MCF 10A (cell line): Measurements from ENCODE around the gene FAM136A. TPM values are rescaled to one million over a fixed set of nuclear protein-coding genes. Genes with fewer than 3 reads are reported as not detected.
A peak's percentile ranks its signal among the peaks of the same experiment; 100 is the strongest.

Experiments used
- Bru-seq: library from RNA; stranded (reverse); fragments of 400-500 nt; gene quantifications from one replicate; lab custom pipeline; 2021; lab: Mats Ljungman, UMichigan
- BruChase-seq, 2 experiments: library from RNA; stranded (reverse); fragments of 400-500 nt; gene quantifications; one replicate each; lab custom pipeline; 2021; lab: Mats Ljungman, UMichigan
- BruUV-seq: library from RNA; stranded (reverse); fragments of 400-500 nt; replicated peaks from 2 replicates; lab custom pipeline; 2021; lab: Mats Ljungman, UMichigan
- CTCF ChIA-PET: fragments of 300-600 bp; sonication (Branson Sonifier 250); formaldehyde crosslinking; extraction: SDS; loops from one replicate; lab custom pipeline; 2021; ENCODE audit warnings: antibody characterized with exemption, inconsistent platforms; lab: Yijun Ruan, JAX
- POLR2A ChIA-PET: fragments of 300-600, 350-650 bp; sonication (Branson Sonifier 250); formaldehyde crosslinking; extraction: SDS; loops from one replicate; lab custom pipeline; 2020; ENCODE audit warnings: antibody characterized with exemption, inconsistent platforms; lab: Yijun Ruan, JAX
- DNase-seq: peaks from one replicate; pipeline ENCODE4 v3.0.0-alpha.2; 2018; ENCODE audit not compliant: unreplicated experiment
- H3K27ac Mint-ChIP-seq: one replicate; pipeline ENCODE4 v1.8.0; 2022; ENCODE audit warnings: mild to moderate bottlenecking, low read depth, mixed read lengths; ENCODE audit not compliant: unreplicated experiment
- H3K27me3 Mint-ChIP-seq: one replicate; pipeline ENCODE4 v1.8.0; 2022; ENCODE audit warnings: mixed read lengths; ENCODE audit not compliant: insufficient read depth, unreplicated experiment
- H3K36me3 Mint-ChIP-seq: one replicate; pipeline ENCODE4 v1.8.0; 2022; ENCODE audit warnings: mild to moderate bottlenecking, moderate library complexity, mixed read lengths; ENCODE audit not compliant: insufficient read depth, unreplicated experiment
- H3K4me1 Mint-ChIP-seq: one replicate; pipeline ENCODE4 v1.8.0; 2022; ENCODE audit warnings: mixed read lengths; ENCODE audit not compliant: insufficient read depth, unreplicated experiment
- H3K4me3 Mint-ChIP-seq: one replicate; pipeline ENCODE4 v1.8.0; 2022; ENCODE audit warnings: mild to moderate bottlenecking, moderate library complexity, mixed read lengths; ENCODE audit not compliant: unreplicated experiment
- H3K9me3 Mint-ChIP-seq: one replicate; pipeline ENCODE4 v1.8.0; 2022; ENCODE audit warnings: mixed read lengths; ENCODE audit not compliant: unreplicated experiment
- intact Hi-C: fragments of 100-400 bp; cut with micrococcal nuclease; formaldehyde crosslinking; loops from 2 replicates; pipeline ENCODE4 v1.14.1; 2022
- long read RNA-seq: library from polyadenylated mRNA; stranded (forward); transcript quantifications from one replicate; pipeline ENCODE4 v2.0.0, GENCODE V29; 2022
- total RNA-seq: library from RNA; stranded (reverse); gene quantifications from 2 replicates; pipeline ENCODE4 v1.2.3, GENCODE V29; 2022
- TF ChIP-seq, protein P1 (sequence below): fragments of 200-600 bp; IDR thresholded peaks from one replicate; pipeline ENCODE4 v1.8.0; 2022; ENCODE audit warnings: antibody characterized with exemption, mild to moderate bottlenecking; ENCODE audit not compliant: unreplicated experiment

The FAM136A gene
- total RNA-seq (38.8 and 43.8 TPM in 2 replicates), Bru-seq, nascent RNA (percentile 79 among the genes with signal in this experiment), BruChase-seq, experiment 1, labeled RNA remaining after a 6-hour chase (percentile 95 among the genes with signal in this experiment), BruChase-seq, experiment 2, labeled RNA remaining after a 2-hour chase (percentile 90 among the genes with signal in this experiment)
- long read RNA-seq, transcript FAM136A-201 (3 exons, 1,810 nt) = major isoform, 138 of 204 reads
- long read RNA-seq, transcript FAM136A-205 (3 exons, 2,398 nt) = minor isoform, 22 of 204 reads
- long read RNA-seq, partial matches to known transcripts = 2 of 204 reads
- long read RNA-seq, other reads (novel, unspliced or antisense) = 37 of 204 reads

DNA sequence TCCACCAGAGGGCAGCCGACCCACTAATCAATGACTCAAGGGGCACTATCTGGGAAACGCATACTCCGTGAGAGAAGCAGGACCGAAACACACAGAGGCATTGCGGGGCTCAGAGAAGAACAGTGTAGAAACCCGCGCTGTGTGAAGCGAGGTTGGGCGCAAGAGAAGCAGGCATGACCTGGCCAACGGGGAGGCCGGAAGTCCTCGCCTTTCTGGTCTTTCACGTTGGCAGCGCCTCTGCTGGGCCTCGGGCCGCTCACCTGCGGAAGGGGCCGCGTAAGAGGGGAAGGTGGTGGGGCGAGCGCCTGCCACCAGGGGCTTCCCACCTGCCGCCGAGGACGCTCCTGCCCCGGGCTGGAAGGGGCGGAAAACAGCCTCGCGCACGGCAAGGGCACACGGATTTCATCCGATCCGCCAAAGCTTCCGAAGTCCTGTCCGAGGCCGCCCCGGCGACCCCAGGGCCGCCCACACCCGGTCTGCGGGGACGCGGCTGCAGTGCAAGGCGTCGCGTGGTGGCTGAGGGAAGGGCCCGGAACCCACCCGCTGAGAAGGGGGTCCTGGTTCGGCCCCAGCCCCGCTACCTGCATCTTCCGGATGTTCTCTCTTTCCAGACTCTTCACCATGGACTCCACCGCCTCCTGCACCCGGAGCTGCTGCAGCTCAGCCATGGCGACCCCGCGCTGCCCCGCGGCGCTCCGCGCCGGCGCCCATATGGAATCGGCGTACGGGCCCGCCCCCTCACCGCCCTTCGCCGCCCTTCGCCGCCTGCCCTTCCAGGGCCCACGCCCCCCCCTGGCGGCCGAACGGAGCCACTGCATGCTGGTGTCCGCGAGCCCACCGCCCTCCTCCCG, at the start of gene FAM136A:
Gene FAM136A (minus strand): TSS at position 724 of the 851 bp plus-strand sequence. CDS start 56 bp downstream, at position 668.
- DNase-seq = peak; percentile 75
- Mint-ChIP-seq H3K27ac (peak within 1 kb of the TSS; percentile 85), H3K27me3 (no peaks in the 10 kb centered on the region), H3K4me3 (peak within 1 kb of the TSS; percentile 91), H3K36me3 (peaks cover 44% of the 10 kb centered on the region), H3K4me1 (no peaks in the 10 kb centered on the region), H3K9me3 (no peaks in the 10 kb centered on the region)
- intact Hi-C loops = loop anchor here (5.0 kb wide), 1 partner anchor 646 kb away; no protein-coding TSS in a partner anchor
- BruUV-seq = TSS peak; percentile 74
- CTCF ChIA-PET = interaction anchor here (0.6 to 7.2 kb wide), 27 partner anchors 8 to 808 kb away, joined by 3 to 170 read pairs (median 7); partner anchors contain the start of gene SNRPG
- POLR2A ChIA-PET = interaction anchor here (0.5 to 4.1 kb wide), 12 partner anchors 8 to 387 kb away, joined by 3 to 42 read pairs (median 4); partner anchors contain the start of genes SNRPG and TIA1
- TF ChIP-seq, protein P1, sequence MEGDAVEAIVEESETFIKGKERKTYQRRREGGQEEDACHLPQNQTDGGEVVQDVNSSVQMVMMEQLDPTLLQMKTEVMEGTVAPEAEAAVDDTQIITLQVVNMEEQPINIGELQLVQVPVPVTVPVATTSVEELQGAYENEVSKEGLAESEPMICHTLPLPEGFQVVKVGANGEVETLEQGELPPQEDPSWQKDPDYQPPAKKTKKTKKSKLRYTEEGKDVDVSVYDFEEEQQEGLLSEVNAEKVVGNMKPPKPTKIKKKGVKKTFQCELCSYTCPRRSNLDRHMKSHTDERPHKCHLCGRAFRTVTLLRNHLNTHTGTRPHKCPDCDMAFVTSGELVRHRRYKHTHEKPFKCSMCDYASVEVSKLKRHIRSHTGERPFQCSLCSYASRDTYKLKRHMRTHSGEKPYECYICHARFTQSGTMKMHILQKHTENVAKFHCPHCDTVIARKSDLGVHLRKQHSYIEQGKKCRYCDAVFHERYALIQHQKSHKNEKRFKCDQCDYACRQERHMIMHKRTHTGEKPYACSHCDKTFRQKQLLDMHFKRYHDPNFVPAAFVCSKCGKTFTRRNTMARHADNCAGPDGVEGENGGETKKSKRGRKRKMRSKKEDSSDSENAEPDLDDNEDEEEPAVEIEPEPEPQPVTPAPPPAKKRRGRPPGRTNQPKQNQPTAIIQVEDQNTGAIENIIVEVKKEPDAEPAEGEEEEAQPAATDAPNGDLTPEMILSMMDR = peak; percentile 97

DNA sequence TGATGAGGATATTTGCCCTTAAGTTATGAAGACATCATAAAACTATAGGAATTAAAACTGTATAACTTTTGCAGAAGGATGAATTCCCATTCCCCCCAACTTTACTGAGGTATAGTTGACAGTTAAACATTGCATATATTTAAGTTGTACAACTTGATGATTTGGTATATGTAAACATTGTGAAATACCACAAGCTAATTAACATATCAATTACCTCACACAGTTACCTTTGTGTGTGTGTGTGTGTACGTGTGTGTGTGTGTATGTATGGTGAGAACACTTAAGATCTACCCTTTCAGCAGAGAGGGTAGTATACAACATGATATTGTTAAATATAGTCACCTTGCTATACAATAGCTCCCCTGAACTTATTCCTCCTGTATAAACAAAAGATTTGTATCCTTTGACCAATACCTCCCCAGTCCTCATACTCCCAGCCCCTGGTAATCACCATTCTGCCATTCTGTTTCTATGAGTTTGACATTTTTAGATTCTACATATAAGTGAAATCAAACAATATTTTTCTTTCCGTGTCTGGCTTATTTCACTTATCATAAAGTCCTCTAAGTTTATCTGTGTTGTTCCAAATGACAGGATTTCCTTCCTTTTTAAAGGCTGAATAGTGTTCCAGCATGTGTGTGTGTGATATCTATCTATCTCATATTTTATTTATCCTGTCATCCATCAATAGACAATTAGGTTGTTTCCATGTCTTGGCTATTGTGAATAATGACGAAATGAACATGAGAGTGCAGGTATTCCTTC, 48.2 kb upstream of the FAM136A start:
- Mint-ChIP-seq H3K4me1 (peaks cover 12% of the 10 kb centered on the region), H3K27ac (no peak overlapping the region), H3K4me3 (no peak overlapping the region), H3K36me3 (no peaks in the 10 kb centered on the region), H3K9me3 (no peaks in the 10 kb centered on the region), H3K27me3 (no peaks in the 10 kb centered on the region)
- CTCF ChIA-PET = interaction anchor here (0.6 to 2.1 kb wide), 6 partner anchors 9 to 630 kb away, joined by 3 to 7 read pairs (median 4); partner anchors contain the start of gene FAM136A
- no peak for DNase-seq
- BruUV-seq = no TSS peak
- TF ChIP-seq, protein P1 = no peak
- intact Hi-C loops = loop anchor here (10.0 kb wide), 1 partner anchor 105 kb away; no protein-coding TSS in a partner anchor
- POLR2A ChIA-PET = no interaction called here

DNA sequence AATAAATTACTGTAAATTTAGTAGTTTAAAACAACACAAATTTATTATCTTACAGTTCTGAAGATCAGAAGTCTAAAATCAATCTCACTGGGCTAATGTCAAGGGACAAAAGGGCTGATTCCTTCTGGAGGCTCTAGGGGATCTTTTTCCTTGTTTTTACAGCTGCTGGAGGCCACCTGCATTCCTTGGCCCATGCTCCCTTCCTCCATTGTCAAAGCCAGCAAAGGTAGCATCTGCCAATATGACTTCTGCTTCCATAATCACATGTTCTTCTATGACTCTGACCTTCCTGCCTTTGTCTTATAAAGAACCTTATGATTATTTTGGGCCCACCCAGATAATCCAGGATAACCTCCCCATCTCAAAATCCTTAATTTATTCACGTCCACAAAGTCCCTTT, 46.0 kb upstream of the FAM136A start:
- Mint-ChIP-seq H3K27me3 (no peaks in the 10 kb centered on the region), H3K4me3 (no peak overlapping the region), H3K9me3 (no peaks in the 10 kb centered on the region), H3K27ac (no peak overlapping the region), H3K4me1 (peaks cover 11% of the 10 kb centered on the region), H3K36me3 (no peaks in the 10 kb centered on the region)
- ChIA-PET CTCF (interaction anchor here (0.9 kb wide), 1 partner anchor 44 kb away, joined by 3 read pairs; no protein-coding TSS in a partner anchor), POLR2A (interaction anchor here (0.6 kb wide), 1 partner anchor 45 kb away, joined by 3 read pairs; no protein-coding TSS in a partner anchor)
- no TSS peak for BruUV-seq
- intact Hi-C loops = loop anchor here (10.0 kb wide), 1 partner anchor 107 kb away; no protein-coding TSS in a partner anchor
- TF ChIP-seq, protein P1 = no peak
- DNase-seq = no peak
